SK-N-MC (cell line): ENCODE data around the gene FHOD3.

Experiments
- DNase-seq: peaks from one replicate; pipeline ENCODE4 v3.0.0-alpha.2; 2011; ENCODE audit warnings: low read depth, low spot score
- H3K27ac ChIP-seq: fragments of 200-600 bp; sonication (generic); 2 replicates; pipeline ENCODE4 v1.5.1; 2016; ENCODE audit warnings: mixed run types
- H3K36me3 ChIP-seq: fragments of 200-600 bp; sonication (generic); 2 replicates; pipeline ENCODE4 v1.6.1; 2017; ENCODE audit warnings: antibody characterized with exemption, low read length, mixed read lengths; ENCODE audit not compliant: insufficient read depth
- H3K4me3 ChIP-seq: fragments of 200-600 bp; sonication (generic); 2 replicates; pipeline ENCODE4 v1.5.1; 2016
- H3K9ac ChIP-seq: fragments of 200-600 bp; sonication (generic); 2 replicates; pipeline ENCODE4 v1.8.0; 2017; ENCODE audit warnings: mixed run types, mixed read lengths; ENCODE audit not compliant: insufficient read length
- H3K9me3 ChIP-seq: fragments of 200-600 bp; sonication (generic); 2 replicates; pipeline ENCODE4 v1.6.1; 2017; ENCODE audit warnings: low read depth, mild to moderate bottlenecking, antibody characterized with exemption, low read length, moderate library complexity, mixed read lengths
- EZH2 ChIP-seq: fragments of 200-600 bp; sonication (generic); IDR thresholded peaks from one replicate; pipeline ENCODE4 v1.6.1; 2017; ENCODE audit warnings: antibody characterized with exemption
- FOXP2 ChIP-seq: optimal IDR thresholded peaks from 2 replicates; pipeline ENCODE3; 2011; ENCODE audit warnings: mild to moderate bottlenecking, moderate library complexity; ENCODE audit not compliant: insufficient read depth; ENCODE audit errors: extremely low read length, control extremely low read depth
- POLR2AphosphoS5 ChIP-seq: IDR thresholded peaks from 2 replicates; pipeline ENCODE4 v1.6.1; 2012; ENCODE audit warnings: mild to moderate bottlenecking, low read depth, low read length, borderline replicate concordance

The FHOD3 gene

GRCh38 chr18:36532815-36533214 lies 235.3 kb downstream of the FHOD3 start:
- DNase-seq, result no peak

GRCh38 chr18:36533446-36534153 lies 236.1 kb downstream of the FHOD3 start:
- no peak overlapping the region for H3K27ac ChIP-seq
- DNase-seq, result no peak
- no peak overlapping the region for H3K9ac ChIP-seq
- H3K36me3 ChIP-seq, result no peaks in the 10 kb centered on the region
- no peak overlapping the region for H3K4me3 ChIP-seq
- TF ChIP-seq FOXP2 (no peak), POLR2AphosphoS5 (no peak), EZH2 (no peak)
- no peaks in the 10 kb centered on the region for H3K9me3 ChIP-seq

More at GRCh38 chr18:36532815-36533214, 235.3 kb downstream of the FHOD3 start:
- H3K4me3 ChIP-seq, result no peak overlapping the region
- H3K27ac ChIP-seq, result no peak overlapping the region
- no peak overlapping the region for H3K9ac ChIP-seq
- TF ChIP-seq EZH2 (no peak), POLR2AphosphoS5 (no peak), FOXP2 (no peak)
- no peaks in the 10 kb centered on the region for H3K36me3 ChIP-seq
- no peaks in the 10 kb centered on the region for H3K9me3 ChIP-seq

- no peak for DNase-seq
These were observed 236.7 kb downstream of the FHOD3 start for GRCh38 chr18:36534154-36534688.

GRCh38 chr18:36535202-36535935 lies 237.9 kb downstream of the FHOD3 start:
- no peak for DNase-seq
- Histone ChIP-seq H3K27ac (no peak overlapping the region), H3K4me3 (no peak overlapping the region), H3K36me3 (no peaks in the 10 kb centered on the region), H3K9me3 (no peaks in the 10 kb centered on the region), H3K9ac (no peak overlapping the region)
- TF ChIP-seq EZH2 (no peak), POLR2AphosphoS5 (no peak), FOXP2 (no peak)

More at GRCh38 chr18:36534154-36534688, 236.7 kb downstream of the FHOD3 start:
- Histone ChIP-seq H3K9ac (no peak overlapping the region), H3K27ac (no peak overlapping the region), H3K36me3 (no peaks in the 10 kb centered on the region), H3K9me3 (no peaks in the 10 kb centered on the region), H3K4me3 (no peak overlapping the region)
- no peak for TF ChIP-seq POLR2AphosphoS5
- TF ChIP-seq EZH2, result no peak
- no peak for TF ChIP-seq FOXP2

- no peak overlapping the region for H3K9ac ChIP-seq
- H3K27ac ChIP-seq, result no peak overlapping the region
- no peaks in the 10 kb centered on the region for H3K9me3 ChIP-seq
- no peak overlapping the region for H3K4me3 ChIP-seq
- H3K36me3 ChIP-seq, result no peaks in the 10 kb centered on the region
- TF ChIP-seq POLR2AphosphoS5 (no peak), FOXP2 (no peak), EZH2 (no peak)
- DNase-seq, result no peak
These were observed 238.9 kb downstream of the FHOD3 start for GRCh38 chr18:36536426-36536825.

GRCh38 chr18:36537289-36537688 lies 239.8 kb downstream of the FHOD3 start:
- no peak for DNase-seq
- TF ChIP-seq EZH2 (no peak), FOXP2 (no peak)
- no peaks in the 10 kb centered on the region for H3K9me3 ChIP-seq
- H3K27ac ChIP-seq, result no peak overlapping the region
- no peak overlapping the region for H3K4me3 ChIP-seq
- no peaks in the 10 kb centered on the region for H3K36me3 ChIP-seq
- H3K9ac ChIP-seq, result no peak overlapping the region

GRCh38 chr18:36539674-36540231 lies 242.2 kb downstream of the FHOD3 start:
- no peak overlapping the region for H3K4me3 ChIP-seq
- no peak for DNase-seq
- no peaks in the 10 kb centered on the region for H3K9me3 ChIP-seq
- H3K9ac ChIP-seq, result no peak overlapping the region
- H3K27ac ChIP-seq, result no peak overlapping the region
- H3K36me3 ChIP-seq, result no peaks in the 10 kb centered on the region
- TF ChIP-seq POLR2AphosphoS5, result no peak
- TF ChIP-seq FOXP2, result no peak
- TF ChIP-seq EZH2, result no peak

- DNase-seq, result no peak
These were observed 245.5 kb downstream of the FHOD3 start for GRCh38 chr18:36543030-36543429.

More at GRCh38 chr18:36543030-36543429, 245.5 kb downstream of the FHOD3 start:
- TF ChIP-seq EZH2, result no peak
- no peak for TF ChIP-seq POLR2AphosphoS5
- TF ChIP-seq FOXP2, result no peak
- H3K4me3 ChIP-seq, result no peak overlapping the region
- no peaks in the 10 kb centered on the region for H3K9me3 ChIP-seq
- H3K9ac ChIP-seq, result no peak overlapping the region
- no peaks in the 10 kb centered on the region for H3K36me3 ChIP-seq
- no peak overlapping the region for H3K27ac ChIP-seq
